Fibroblast of upper back skin (primary cell): ENCODE measurements around the gene SHISA3.
"Not testable (repeated sequence)": the region's sequence is repeated elsewhere in the genome, so short reads cannot be mapped to it uniquely, and the experiment has no call there.

ENCODE experiments used
- DNase-seq: peaks from one replicate; pipeline ENCODE4 v3.0.0-alpha.2; 2013

The SHISA3 gene

DNA sequence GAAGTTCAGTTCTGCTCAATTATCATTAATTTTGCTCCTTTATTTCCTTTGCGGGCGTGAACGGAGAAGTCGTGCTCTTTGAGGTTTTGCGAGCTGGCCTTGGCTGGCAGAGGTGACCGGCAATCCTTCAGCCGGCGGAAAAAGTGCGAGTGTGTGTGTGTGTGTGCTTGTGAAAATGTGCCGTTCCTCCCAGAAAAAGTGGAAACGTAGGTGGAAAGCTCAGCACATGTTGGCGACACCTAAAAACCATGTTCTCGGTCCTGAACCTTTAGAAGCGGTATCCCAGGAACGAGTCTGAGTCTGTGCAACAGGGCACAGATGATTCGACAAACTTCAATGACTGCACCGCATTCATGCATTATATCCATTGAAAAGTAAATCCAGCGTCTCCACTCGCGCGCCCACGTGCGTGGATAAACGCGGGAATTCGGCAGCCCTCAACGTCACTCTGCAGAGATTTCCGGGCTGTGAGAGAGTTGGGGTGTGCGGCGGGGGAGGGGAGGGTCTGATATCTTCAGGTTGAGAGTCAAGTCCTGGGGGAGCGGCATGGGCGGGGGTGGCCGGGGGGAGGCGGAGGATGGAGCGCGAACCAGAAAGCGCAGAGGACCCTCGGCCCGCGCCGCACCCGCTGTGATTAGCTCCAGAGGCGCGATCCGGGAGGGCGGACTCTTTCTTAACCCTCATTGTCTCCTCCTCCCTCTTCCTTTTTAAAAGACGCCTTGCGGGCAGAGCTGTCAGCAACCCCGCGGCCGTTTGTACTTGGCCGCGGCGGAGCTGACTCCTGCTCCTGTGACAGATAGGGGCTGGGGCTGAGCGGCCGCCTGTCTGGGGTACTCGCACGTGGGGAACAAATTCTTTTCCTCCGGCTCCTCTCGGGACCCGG is at the start of gene SHISA3:
TSS of gene SHISA3 (plus strand) at position 737 of the 883 bp plus-strand sequence. CDS start 569 bp downstream, outside the sequence.
- peak; percentile 15 for DNase-seq

DNA sequence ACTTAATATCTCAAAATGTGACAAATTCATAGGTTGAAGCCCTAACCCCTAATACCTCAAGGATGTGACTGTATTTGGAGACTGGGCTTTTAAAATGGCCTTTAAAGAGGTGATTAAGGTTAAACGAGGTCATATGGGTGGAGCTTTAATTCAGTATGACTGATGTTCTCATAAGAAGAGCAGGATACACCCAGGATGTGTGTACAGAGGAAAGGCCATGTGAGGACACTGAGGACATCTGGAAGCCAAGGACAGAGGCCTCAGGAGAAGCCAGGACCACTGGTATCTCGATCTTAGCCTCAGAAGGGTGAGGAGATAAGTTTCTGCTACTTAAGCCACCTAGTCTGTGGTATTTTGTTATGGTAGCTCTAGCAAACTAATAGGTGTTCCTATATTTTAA is 49.0 kb upstream of the SHISA3 start:
- DNase-seq, result no peak

DNA sequence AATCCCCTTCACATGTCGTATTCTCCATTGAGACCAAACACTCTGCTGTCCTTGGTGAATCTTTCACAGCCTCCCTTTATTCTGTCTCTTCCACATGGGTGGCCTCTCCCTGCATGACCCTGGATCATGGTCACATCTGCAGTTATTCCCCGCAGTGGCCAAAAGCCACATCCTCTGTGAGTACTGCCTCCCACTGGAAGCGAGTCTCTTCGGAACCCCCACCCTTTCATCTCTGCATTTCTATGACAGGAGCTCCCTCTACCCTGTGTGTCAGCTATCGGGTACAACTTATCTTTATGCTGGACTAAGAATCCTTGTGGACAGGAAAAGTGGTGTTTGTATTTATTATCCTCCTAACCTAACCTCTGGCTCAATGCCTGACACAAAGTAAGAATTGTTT is 48.6 kb upstream of the SHISA3 start:
- no peak for DNase-seq

DNA sequence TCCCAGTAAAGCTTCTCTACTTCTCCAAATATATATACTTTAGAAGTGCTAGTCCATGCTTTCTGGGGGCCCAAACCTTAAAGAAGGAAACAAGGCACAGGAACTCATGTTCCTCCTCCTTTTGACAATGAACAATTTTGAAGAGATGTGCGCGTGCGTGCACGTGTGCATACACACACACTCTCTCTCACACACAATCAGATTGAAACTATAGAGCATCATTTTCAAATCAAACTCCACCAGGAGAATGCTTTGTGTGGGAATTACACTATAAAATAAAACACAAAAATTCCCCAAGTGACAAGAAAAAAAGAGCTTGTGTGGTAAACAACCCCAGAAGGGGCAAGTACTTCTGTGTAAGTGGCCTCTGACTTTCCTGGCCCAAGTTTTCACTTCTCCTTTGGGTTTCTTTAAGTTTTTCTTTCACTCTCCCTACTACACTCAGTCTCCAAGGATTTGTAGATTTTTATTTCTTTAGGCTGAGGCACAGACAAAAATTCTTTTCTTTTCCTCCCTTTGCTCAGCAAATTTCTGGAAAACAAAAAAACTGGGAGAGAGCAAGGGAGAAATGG is 46.6 kb upstream of the SHISA3 start:
- no peak for DNase-seq

DNA sequence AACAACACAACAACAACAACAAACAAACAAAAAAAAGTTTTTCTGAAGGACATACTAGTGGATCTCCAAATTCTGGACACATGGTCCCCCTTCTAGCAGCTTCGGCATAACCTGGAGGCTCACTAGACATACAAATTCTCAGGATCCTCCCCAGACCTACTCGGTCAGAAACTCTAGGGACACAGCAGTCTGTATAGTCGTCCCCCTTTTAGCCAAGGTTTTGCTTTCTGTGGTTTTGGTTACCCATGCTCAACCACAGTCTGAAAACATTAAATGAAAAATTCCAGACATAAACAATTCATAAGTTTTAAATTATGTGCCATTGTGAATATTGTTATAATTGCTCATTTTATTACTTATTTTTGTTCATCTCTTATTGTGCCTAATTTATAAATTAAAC is 45.2 kb upstream of the SHISA3 start:
- no peak for DNase-seq

DNA sequence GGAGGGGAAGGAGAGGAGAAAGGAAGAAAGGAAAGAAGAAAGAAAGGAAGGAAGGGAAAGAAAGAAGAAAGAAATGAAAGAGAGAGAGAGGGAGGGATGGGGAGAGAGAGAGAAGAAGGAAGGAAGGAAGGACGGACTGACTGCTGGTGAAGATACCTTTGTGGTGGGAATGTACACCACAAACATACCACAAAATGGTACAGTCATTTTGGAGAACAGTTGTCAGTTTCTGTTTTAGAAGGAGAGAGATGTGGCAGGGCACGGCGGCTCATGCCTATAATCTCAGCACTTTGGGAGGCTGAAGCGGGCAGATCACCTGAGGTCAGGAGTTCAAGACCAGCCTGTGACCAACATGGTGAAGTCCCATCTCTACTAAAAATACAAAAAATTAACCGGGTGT is 40.0 kb upstream of the SHISA3 start:
- no peak for DNase-seq

DNA sequence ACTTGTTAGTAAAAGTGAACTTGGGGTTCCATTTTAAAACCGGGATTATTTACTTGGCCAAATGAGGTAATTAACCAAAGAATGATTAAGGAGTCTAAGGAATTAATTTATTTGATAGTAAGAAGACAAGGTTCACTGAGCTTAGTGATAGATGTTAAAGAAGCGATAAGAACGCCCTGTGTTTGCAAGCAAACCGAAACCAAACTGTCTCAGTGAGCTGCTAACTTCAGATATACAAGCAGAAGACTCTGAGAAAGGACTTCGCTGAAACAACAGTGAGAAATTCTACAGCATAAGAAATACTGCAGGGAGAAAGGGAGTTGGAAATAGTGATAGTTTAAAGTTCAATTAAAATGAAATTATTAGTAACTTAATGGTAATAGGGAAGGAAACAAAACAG is 37.6 kb upstream of the SHISA3 start:
- DNase-seq, result no peak

DNA sequence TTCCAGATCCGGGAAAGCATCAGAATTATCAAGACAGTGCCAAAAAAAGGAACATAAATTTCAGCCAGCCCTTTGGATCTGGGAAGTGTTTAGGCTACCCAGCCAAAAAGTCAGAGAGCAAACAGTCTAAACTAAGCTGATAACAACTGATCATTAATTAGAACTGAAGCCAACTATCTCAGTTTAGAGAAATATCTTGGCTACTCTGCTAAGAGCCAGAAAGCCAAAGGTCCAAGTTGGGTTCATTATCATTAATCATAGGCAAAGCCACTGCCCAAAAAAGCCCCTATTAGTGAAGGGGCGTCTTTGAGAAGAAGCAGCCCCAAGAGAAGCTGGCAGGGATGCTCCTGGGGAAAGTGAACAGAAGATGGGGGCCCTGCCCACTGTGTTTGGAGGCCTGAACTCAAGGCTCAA is 37.0 kb upstream of the SHISA3 start:
- no peak for DNase-seq

DNA sequence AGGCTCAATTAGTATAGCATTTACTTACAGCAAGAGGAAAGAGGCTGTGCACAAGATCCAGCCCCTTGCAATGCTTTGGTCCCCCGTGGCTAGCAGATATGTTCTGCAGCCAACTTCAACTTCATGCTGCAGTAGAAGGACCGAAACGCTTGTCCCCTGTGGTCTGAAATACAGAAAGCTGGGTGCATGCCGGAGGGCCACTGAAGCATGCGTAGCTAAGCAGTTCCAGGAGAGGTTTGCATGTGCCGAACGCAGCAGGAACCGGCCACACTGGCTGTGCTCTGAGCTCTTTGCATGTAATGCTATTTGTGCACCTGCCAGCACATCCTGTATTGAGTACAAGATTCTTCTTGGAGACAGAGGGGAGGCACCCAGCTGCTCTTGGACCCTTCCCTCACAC is 35.8 kb upstream of the SHISA3 start:
- DNase-seq, result no peak

DNA sequence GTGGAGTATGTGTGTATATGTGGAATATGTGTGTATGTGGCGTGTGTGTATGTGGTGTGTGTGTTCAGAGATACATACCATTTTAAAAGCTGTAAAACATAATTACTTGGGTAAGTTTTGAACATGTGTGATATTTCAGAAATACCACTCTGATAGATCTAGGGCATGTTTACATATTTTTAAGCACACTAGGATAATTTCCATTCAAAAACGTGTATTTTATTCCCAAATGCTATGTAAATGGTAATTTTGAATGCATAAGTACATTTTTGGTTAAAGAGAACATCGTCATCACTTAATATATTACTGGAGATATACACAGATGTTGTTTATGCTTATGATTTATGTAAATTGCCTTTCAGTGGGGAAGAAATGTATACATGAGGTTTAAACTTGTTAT is 34.7 kb upstream of the SHISA3 start:
- no peak for DNase-seq

DNA sequence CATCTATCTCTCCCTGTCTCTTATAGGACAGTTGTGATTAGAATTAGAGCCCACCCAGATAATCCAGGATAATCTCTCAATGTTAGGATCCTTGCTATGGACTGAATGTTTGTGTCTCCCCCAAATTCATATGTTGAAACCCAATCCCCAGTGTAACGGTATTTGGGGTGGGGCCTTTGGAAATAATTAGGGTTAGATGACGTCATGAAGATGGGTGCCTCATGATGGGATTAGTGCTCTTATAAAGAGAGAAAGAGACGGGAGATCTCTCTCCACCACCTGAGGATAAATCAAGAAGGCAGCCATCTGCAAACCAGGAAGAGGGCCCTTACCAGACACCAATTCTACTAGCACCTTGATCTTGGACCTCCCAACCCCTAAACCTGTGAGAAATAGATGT is 33.7 kb upstream of the SHISA3 start:
- DNase-seq, result no peak

DNA sequence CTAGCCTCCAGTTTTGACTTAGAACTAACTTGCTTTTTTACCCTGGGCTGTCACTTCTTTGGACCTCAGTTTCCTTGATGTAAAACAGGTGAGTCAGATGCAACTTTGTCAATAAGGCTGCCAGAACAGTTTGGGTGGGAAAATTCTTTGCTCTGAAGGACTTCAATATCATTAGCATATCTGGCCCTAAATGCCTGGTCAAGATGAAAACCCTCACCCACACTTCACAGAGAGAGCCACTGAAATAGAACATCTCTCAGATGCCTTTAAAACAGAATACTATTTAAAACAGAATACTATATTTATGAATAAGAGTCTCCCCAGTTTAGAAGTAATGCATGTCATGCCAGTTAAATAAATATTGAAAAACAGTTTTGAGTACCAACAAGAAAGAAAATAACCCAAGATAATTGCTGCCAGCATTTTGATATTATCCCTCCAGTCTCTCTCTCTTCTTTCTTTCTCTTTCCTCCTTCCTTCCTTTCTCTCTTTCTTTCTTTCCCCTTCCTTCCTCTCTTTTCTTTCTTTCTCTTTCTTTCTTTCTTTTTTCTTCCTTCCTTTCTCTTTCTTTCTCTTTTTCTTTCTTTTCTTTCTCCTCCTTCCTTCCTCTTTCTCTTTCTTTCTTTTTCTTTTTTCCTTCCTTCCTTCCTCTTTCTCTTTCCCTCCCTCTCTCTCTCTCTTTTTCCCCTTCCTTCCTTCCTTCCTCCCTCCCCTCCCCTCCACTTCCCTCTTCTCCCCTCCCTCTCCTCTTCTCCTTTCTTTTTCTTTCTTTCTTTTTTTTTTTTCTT is 32.8 kb upstream of the SHISA3 start:
- DNase-seq, result no peak

DNA sequence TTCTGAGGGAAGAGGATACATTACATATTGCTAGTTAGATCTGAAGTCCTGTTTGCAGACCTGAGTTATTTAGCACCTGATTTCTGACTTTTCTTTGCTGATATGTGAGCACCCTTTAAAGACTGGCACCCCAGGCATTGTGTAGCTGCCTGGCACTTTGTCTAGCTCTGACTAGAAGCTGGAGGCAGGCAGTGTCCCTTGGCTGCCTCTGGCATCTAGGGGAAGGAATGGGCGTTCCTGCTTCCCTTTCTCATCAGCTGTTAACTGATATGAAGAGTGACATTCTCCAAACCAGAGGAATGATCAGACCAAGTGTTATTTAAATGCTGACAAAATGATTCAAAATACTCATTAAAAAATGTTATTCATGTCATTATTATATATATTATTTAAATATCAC is 30.3 kb upstream of the SHISA3 start:
- DNase-seq, result no peak

DNA sequence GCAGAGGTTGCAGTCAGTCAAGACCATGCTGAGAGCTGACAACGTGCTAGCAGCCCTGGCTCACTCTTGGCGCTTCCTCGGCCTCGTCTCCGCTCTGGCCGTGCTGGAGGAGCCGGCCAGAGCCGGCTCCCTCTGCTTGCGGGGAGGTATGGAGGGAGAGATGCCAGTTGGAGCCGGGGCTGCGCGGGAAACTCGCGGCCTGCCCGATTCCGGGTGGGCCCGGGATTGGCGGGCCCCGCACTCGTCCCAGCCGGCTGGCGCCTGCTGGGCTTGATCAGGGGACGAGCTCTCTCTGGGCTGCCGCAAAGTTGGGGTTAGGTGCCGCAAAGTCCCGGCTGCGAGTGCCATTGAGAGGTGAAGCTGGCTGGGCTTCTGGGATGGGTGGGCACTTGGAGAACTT is 27.8 kb upstream of the SHISA3 start:
- DNase-seq, result no peak

DNA sequence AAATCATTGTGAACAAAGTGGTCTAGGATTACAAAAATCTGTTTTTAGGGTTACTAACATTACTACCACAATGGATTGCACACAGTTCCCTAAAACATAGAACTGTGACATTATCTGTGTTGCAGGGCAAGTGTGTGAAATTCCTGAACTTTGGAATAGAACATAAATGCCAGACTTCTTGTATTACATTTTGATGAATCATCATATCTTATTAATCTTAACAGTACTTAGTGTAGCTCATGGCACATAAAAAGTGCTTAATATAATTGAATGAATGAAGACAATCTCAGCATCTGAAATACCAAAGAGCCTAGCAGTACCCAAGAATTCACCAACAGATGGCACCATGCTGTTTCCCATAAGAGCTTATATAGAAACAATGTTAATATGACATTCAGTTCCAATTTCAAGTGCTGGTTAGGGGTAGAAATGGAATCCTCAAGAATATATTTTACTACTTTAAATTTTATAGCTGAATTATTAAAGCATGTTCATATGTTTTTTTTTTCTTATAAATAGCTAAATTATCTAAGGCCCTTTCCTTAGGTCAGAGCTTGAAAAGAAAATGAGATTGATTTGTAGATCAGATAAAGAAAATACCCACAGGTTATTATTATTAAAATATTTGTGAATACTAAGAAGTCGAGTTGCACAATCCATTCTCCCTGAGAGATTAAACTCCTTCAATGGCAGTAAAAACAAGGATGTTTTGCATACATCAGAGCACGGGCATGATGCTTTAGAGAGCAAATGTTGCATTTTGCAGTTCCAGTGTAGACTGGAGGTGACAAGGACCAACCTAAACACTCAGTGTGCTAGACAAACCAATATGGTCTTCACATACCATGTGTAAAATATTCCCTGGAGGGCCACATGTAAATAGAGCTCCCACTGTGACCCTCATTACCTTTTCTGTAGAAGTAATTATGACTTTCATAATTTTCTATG is 25.7 kb upstream of the SHISA3 start:
- peak; percentile 51 for DNase-seq

DNA sequence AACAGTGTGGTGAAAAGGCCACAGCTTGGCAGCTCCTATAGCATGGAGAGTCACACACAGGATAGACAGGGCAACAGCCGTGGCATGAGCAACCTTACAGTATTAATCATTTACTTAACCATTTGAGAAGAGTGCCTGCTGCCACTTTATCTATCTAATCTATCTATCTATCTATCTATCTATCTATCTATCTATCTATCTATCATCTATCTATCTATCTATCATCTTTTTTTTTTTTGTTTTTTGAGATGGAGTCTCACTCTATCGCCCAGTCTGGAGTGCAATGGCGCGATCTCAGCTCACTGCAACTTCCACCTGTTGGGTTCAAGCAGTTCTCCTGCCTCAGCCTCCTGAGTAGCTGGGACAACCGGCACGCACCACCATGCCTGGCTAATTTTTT is 25.0 kb upstream of the SHISA3 start:
- not testable (repeated sequence) for DNase-seq

DNA sequence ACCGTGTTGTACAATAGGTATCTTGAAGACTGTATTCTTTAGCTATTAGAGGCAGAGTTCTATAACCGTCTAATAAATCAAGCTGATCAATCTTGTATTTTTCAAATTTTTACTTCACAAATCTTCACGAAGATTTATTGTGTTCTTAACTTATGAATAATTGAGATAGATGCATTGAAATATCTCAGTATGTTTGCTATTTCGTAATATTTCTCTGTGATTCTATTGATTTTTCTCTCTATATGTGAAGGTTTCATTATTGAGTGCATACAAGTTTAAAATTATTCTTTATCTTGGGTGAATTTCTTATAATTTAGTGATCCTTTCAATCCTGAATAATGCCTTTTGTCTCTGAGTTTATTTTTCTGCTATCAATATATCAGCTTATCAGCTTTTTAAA is 19.8 kb upstream of the SHISA3 start:
- no peak for DNase-seq

DNA sequence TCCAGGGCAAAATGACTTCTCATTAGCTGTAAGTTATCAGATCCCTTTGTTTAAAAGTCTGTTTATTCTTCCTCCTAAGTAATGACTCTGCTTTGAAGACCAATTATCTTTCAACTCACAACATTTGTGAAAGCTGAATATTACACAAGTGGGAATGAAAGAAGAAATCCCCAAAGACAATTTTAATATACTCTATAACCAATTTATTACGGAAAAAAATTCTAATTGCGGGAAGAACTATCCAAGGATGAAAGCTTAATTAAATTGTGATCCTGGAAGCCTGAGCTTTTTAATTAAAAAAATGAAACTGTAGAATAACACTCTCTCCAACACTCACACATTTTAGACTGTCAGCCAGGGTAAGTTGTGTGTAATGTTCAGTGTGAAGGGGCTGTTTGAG is 15.6 kb upstream of the SHISA3 start:
- no peak for DNase-seq

DNA sequence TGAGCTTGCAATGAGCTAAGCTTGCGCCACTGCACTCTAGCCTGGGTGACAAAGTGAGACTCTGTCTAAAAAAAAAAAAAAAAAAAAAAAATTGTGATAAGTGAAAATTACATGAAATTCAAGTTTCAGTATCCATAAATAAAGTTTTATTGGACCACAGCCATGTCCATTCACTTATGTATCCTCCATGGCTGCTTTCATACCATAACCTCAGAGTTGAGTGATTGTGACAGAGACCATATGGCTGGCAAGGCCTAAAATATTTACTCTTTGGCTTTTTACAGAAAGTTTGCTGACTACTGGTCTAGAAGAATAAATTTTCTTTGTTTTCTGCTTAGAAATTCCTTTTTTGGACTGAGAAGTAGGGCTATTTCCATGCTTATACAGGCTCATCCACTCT is 11.8 kb upstream of the SHISA3 start:
- DNase-seq, result no peak

DNA sequence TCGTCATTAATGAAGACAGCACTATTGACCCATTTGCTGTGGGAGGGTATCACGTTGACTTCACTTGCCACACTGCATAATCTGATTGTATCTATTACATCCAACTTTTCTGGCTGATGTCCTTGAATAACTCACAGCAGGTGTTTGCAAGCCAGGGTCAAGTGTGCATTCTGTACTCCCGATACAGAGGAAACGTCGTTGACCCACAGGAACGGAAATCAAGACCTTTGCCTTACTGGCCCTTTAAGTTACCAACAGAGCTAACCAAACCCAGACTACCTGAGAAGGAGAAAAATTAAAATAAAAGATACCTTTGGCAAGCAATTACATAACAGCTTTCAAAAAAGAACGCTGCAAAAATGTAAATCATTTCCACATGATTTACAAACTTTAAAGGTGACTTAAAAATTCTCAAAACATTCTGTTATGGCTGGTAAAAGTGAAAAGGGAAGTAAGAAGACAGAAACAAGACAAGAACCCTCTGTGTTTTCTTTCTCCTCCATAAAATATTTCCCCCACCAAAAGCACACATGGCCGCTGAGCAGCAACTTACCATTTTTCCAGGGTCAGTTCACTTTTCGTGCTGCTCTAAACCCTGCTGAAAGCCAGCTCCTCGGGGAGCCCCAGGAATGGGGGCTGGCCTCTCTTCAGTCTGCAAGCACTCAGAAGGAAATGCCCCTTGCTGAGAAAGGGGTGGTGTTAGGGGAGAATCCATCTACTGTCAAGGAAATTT is 6.5 kb upstream of the SHISA3 start:
- DNase-seq, result no peak

DNA sequence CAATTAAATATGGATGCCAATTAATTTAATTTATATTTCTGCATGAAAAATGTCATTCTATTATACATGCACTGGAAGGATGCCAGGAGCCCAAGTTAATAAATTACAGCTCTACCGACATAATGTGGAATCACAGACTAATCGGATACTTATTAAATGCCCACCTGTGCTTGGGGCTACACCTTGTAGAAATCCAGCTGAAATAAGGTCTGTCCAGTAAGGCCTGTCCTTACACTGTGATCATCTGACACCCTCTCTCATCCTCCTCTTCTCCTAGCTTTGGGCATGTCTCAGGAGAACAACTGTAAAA is 6.0 kb upstream of the SHISA3 start:
- no peak for DNase-seq

DNA sequence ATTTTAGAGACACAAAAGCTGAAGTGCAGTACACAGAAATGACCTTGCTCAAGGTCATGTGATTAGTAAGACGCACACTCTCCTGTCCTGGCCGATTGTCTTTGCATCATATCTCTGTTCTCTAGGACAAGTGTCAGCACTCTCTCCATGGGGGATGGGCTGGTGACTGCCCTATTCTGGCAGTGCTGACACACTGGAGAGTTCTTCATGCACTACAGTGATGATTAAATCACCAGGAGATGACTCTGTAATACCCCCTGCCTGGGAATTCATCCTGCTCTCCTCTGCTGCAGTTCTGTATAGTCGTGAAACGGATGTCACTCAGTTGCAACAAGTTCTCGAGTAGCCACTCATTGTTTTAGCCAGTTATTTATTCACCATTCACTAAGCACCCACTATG is 5.3 kb upstream of the SHISA3 start:
- DNase-seq, result no peak
